MM.1S (cell line): ENCODE measurements around the gene RAB11FIP4.

Experiments used
- DNase-seq: peaks from one replicate; pipeline ENCODE4 v3.0.0-alpha.2; 2015
- H2AFZ ChIP-seq: fragments of 300-600 bp; sonication (generic); 2 replicates; pipeline ENCODE4 v1.6.0; 2016; ENCODE audit warnings: antibody characterized with exemption, low read length
- H3F3A ChIP-seq: fragments of 300-600 bp; sonication (generic); 2 replicates; pipeline ENCODE4 v1.6.1; 2016; ENCODE audit warnings: mild to moderate bottlenecking, antibody characterized with exemption, low read length, moderate library complexity, mixed read lengths; ENCODE audit not compliant: insufficient read depth
- H3K27ac ChIP-seq: fragments of 300-600 bp; sonication (generic); 2 replicates; pipeline ENCODE4 v1.5.1; 2016; ENCODE audit warnings: mild to moderate bottlenecking, low read length
- H3K27me3 ChIP-seq: fragments of 300-600 bp; sonication (generic); replicated peaks from 2 replicates; pipeline ENCODE4 v1.6.0; 2016; ENCODE audit warnings: low read length; ENCODE audit not compliant: insufficient read depth
- H3K36me3 ChIP-seq: fragments of 300-600 bp; sonication (generic); replicated peaks from 2 replicates; pipeline ENCODE4 v1.6.1; 2016; ENCODE audit warnings: mild to moderate bottlenecking, low read length, mixed read lengths; ENCODE audit not compliant: insufficient read depth
- H3K4me1 ChIP-seq: fragments of 300-600 bp; sonication (generic); 2 replicates; pipeline ENCODE4 v1.6.1; 2016; ENCODE audit warnings: low read length, mixed read lengths
- H3K4me2 ChIP-seq: fragments of 300-600 bp; sonication (generic); 2 replicates; pipeline ENCODE4 v1.6.0; 2016; ENCODE audit warnings: low read depth, low read length
- H3K4me3 ChIP-seq: fragments of 300-600 bp; sonication (generic); 2 replicates; pipeline ENCODE4 v1.5.1; 2016; ENCODE audit warnings: low read length, mixed read lengths
- H3K79me2 ChIP-seq: fragments of 300-600 bp; sonication (generic); 2 replicates; pipeline ENCODE4 v1.6.1; 2016; ENCODE audit warnings: mixed run types, low read length, mixed read lengths
- H3K9ac ChIP-seq: fragments of 300-600 bp; sonication (generic); 2 replicates; pipeline ENCODE4 v1.6.1; 2016; ENCODE audit warnings: low read length, mixed read lengths
- H3K9me2 ChIP-seq: fragments of 300-600 bp; sonication (generic); replicated peaks from 2 replicates; pipeline ENCODE4 v1.6.1; 2016; ENCODE audit warnings: mild to moderate bottlenecking, low read length, mixed read lengths; ENCODE audit not compliant: insufficient read depth
- H3K9me3 ChIP-seq: fragments of 300-600 bp; sonication (generic); replicated peaks from 2 replicates; pipeline ENCODE4 v1.6.1; 2016; ENCODE audit warnings: mild to moderate bottlenecking, low read length, mixed read lengths; ENCODE audit not compliant: insufficient read depth
- H4K20me1 ChIP-seq: fragments of 300-600 bp; sonication (generic); 2 replicates; pipeline ENCODE4 v1.6.1; 2016; ENCODE audit warnings: mild to moderate bottlenecking, low read length, moderate library complexity, mixed read lengths; ENCODE audit not compliant: insufficient read depth
- EZH2 ChIP-seq: fragments of 300-600 bp; sonication (generic); optimal IDR thresholded peaks from 2 replicates; pipeline ENCODE3; 2017; ENCODE audit warnings: low read depth, mild to moderate bottlenecking, antibody characterized with exemption, low read length, mixed read lengths
- EZH2phosphoT487 ChIP-seq: fragments of 300-600 bp; sonication (generic); IDR thresholded peaks from 2 replicates; pipeline ENCODE4 v1.6.1; 2018; ENCODE audit warnings: antibody characterized with exemption, low read length
- TF ChIP-seq, protein P1 (sequence below): fragments of 300-600 bp; sonication (generic); IDR thresholded peaks from 2 replicates; pipeline ENCODE4 v1.5.1; 2016; ENCODE audit warnings: antibody characterized with exemption, low read length, mixed read lengths

Gene RAB11FIP4

DNA sequence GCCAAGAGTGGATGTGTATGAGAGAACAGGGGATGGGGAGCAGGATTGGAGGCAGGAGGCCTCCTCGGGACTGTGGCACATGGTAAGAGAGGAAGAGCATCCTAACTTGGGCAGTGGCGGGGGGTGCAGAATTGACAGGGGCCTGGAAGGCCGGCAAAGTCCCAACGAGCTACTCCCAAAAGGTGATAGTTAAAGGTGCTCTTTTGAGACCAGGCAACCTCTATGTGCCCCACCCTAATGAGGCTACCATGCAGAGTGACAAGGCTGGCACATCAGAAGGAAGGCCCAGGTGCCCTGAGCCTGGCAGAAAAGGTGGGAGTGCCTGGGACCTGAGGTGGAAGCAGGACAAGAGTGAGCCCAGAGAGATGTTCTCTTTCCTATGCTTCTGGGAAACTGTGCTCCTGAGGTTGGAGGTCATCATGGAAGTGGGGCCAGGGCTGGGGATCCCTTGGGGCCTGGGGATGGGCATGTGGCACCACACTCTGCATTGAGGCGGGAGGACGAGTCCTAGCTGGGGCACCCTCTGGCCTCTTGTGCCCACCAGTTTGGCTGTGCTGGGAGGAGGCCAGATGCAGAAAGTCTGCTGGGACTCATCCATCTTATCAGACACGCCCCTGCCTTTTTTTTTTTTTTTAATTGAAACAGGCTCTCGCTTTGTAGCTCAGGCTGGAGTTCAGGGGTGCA lies 5.9 kb downstream of the RAB11FIP4 start:
- H3K4me3 ChIP-seq = no peak overlapping the region
- no peaks in the 10 kb centered on the region for H3K36me3 ChIP-seq
- no peaks in the 10 kb centered on the region for H4K20me1 ChIP-seq
- no peaks in the 10 kb centered on the region for H3K9me2 ChIP-seq
- H3K4me1 ChIP-seq = no peaks in the 10 kb centered on the region
- no peaks in the 10 kb centered on the region for H3K79me2 ChIP-seq
- TF ChIP-seq, protein P1, sequence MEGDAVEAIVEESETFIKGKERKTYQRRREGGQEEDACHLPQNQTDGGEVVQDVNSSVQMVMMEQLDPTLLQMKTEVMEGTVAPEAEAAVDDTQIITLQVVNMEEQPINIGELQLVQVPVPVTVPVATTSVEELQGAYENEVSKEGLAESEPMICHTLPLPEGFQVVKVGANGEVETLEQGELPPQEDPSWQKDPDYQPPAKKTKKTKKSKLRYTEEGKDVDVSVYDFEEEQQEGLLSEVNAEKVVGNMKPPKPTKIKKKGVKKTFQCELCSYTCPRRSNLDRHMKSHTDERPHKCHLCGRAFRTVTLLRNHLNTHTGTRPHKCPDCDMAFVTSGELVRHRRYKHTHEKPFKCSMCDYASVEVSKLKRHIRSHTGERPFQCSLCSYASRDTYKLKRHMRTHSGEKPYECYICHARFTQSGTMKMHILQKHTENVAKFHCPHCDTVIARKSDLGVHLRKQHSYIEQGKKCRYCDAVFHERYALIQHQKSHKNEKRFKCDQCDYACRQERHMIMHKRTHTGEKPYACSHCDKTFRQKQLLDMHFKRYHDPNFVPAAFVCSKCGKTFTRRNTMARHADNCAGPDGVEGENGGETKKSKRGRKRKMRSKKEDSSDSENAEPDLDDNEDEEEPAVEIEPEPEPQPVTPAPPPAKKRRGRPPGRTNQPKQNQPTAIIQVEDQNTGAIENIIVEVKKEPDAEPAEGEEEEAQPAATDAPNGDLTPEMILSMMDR = no peak
- TF ChIP-seq EZH2phosphoT487 (no peak), EZH2 (no peak)
- peaks cover 22% of the 10 kb centered on the region for H3K27me3 ChIP-seq
- DNase-seq = no peak
- H3K9me3 ChIP-seq = no peaks in the 10 kb centered on the region
- no peak overlapping the region for H3K9ac ChIP-seq
- H3K4me2 ChIP-seq = no peak overlapping the region
- no peaks in the 10 kb centered on the region for H3F3A ChIP-seq
- H2AFZ ChIP-seq = no peak overlapping the region
- no peak overlapping the region for H3K27ac ChIP-seq

DNA sequence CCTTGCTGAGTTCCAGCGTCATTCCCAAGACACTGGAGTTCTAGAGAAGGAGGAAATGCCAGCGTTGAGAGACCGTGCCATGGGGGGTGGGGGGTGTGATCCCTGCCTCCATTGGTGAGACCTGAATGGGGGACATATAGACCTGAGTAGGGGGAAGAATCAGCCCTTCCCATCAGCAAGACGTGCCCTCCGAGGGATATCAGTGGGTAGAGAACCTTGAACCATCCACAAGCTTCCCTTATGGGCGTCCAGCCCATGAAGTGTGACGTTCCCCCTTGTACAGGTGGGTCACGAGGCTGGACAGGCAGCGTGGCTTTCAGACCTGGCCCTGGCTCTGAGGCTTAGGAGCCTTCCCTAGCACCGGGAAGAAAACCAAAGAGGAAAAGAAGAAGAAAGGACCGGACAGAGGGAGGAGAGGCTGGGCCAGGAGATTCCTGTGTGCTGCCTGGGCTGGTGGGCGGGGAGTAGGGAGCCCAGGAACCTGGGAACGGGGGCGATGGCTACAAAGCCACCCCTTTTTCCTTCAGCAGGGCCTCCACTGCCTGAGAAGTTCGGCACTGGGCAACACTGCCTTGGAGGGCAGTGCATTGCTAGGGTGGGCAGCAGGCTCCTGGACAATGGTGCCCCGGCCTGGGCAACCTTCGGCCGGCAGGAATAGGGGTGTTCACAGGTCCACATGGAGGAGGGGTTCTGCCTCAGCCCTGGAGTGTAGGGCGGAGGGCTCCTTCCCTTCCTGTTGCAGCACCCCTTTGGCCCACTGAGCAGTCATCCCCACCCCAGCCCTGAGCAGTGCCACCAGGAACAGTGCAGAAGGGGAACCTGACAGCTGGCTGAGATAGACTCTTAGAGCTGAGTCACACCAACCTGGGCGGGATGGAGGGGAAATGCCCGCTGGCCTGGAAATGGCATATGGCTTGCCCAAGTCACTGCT lies 7.2 kb downstream of the RAB11FIP4 start:
- no peaks in the 10 kb centered on the region for H3K36me3 ChIP-seq
- H4K20me1 ChIP-seq = no peaks in the 10 kb centered on the region
- H3K9ac ChIP-seq = no peak overlapping the region
- H3K4me1 ChIP-seq = no peaks in the 10 kb centered on the region
- H2AFZ ChIP-seq = no peak overlapping the region
- TF ChIP-seq EZH2 (no peak), EZH2phosphoT487 (no peak)
- TF ChIP-seq, protein P1 = no peak
- peaks cover 17% of the 10 kb centered on the region for H3K27me3 ChIP-seq
- H3K4me2 ChIP-seq = no peak overlapping the region
- H3K79me2 ChIP-seq = no peaks in the 10 kb centered on the region
- H3K9me2 ChIP-seq = no peaks in the 10 kb centered on the region
- H3K27ac ChIP-seq = no peak overlapping the region
- DNase-seq = no peak
- H3K9me3 ChIP-seq = no peaks in the 10 kb centered on the region
- H3F3A ChIP-seq = no peaks in the 10 kb centered on the region
- no peak overlapping the region for H3K4me3 ChIP-seq

DNA sequence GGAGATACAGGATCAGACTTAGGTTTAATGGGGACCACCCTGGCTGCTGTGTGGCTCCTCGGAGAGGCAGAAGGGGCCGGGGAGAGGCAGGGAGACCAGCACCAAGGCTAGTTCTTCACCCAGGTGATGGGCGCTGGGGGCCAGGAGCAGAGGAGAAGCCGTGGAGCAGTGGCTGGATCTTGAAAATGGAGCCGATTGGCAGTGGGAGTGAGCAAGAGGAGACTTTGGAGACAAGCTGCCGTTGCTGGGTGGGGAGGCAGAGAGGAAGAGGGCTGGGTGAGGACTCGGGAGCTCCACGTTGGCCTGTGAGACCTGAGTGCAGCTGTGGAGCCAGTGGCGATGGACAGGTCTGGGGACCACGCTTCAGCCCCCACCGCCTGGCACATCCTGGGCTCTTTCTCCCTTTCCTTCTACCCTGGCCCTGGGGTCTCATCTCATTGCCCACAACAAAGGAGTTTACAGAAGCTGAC lies 9.0 kb downstream of the RAB11FIP4 start:
- TF ChIP-seq EZH2phosphoT487 = no peak
- TF ChIP-seq, protein P1 = no peak
- no peak for TF ChIP-seq EZH2
- Histone ChIP-seq H3K4me2 (no peak overlapping the region), H3K4me1 (no peaks in the 10 kb centered on the region), H3K36me3 (no peaks in the 10 kb centered on the region), H4K20me1 (no peaks in the 10 kb centered on the region), H3K4me3 (no peak overlapping the region), H3F3A (no peaks in the 10 kb centered on the region), H3K9me2 (no peaks in the 10 kb centered on the region), H3K79me2 (no peaks in the 10 kb centered on the region), H2AFZ (no peak overlapping the region), H3K27ac (no peak overlapping the region), H3K9ac (no peak overlapping the region), H3K27me3 (peaks cover 11% of the 10 kb centered on the region), H3K9me3 (no peaks in the 10 kb centered on the region)
- no peak for DNase-seq
